HEK293 (cell line): ENCODE data around the gene PSMC4.

Source experiments
- CTCF ChIP-seq: fragments of 450-650 bp; formaldehyde crosslinking; IDR thresholded peaks from 2 replicates; pipeline ENCODE4 v1.5.1; 2016; ENCODE audit warnings: missing biosample characterization, missing genetic modification characterization
- ZBTB8A ChIP-seq: fragments of 450-650 bp; formaldehyde crosslinking; IDR thresholded peaks from 2 replicates; pipeline ENCODE4 v1.5.1; 2016; ENCODE audit warnings: missing biosample characterization, missing genetic modification characterization
- ZFP37 ChIP-seq: fragments of 450-650 bp; formaldehyde crosslinking; IDR thresholded peaks from 2 replicates; pipeline ENCODE4 v1.5.1; 2016; ENCODE audit warnings: missing biosample characterization, missing genetic modification characterization
- ZNF211 ChIP-seq: fragments of 450-650 bp; formaldehyde crosslinking; IDR thresholded peaks from 2 replicates; pipeline ENCODE4 v1.5.1; 2016; ENCODE audit warnings: low read depth, missing biosample characterization, missing genetic modification characterization
- ZNF350 ChIP-seq: fragments of 450-650 bp; formaldehyde crosslinking; IDR thresholded peaks from 2 replicates; pipeline ENCODE4 v1.5.0; 2017; ENCODE audit warnings: missing biosample characterization, mild to moderate bottlenecking, missing genetic modification characterization
- ZNF561 ChIP-seq: fragments of 450-650 bp; IDR thresholded peaks from 2 replicates; pipeline ENCODE4 v1.5.1; 2018; ENCODE audit warnings: missing biosample characterization, missing genetic modification characterization, borderline replicate concordance
- ZNF621 ChIP-seq: fragments of 450-650 bp; formaldehyde crosslinking; IDR thresholded peaks from 2 replicates; pipeline ENCODE4 v1.5.1; 2017; ENCODE audit warnings: missing biosample characterization, missing genetic modification characterization
- TF ChIP-seq, protein P1 (sequence below): fragments of 450-650 bp; formaldehyde crosslinking; IDR thresholded peaks from 2 replicates; pipeline ENCODE4 v1.5.1; 2016; ENCODE audit warnings: missing biosample characterization, missing genetic modification characterization

DNA sequence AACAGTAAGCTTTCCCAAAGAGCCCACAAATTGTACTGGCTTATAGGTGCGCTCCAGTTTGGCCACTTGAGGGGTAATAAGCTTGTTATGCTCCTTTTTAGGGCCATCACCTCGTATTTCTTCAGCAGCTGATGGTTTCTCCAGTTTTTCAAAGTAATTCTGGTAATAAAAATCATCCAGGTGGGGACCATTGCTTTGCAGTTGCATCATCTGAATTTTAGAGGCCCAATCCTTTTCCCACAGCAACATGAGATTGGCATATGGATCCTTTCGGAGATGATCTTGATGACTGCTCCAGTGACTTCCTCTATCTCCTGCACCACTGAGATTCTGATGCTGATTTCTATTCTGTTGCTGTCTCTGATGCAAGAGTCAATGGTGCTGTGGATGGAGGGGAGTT, 53.0 kb downstream of the PSMC4 start:
- no peak for TF ChIP-seq ZNF621 (tag by site-specific recombination)
- no peak for TF ChIP-seq CTCF (tag by site-specific recombination)
- TF ChIP-seq ZNF211: no peak
- no peak for TF ChIP-seq ZNF350
- no peak for TF ChIP-seq ZBTB8A (tag by site-specific recombination)
- no peak for TF ChIP-seq ZNF561 (tag by site-specific recombination)
- TF ChIP-seq, protein P1, sequence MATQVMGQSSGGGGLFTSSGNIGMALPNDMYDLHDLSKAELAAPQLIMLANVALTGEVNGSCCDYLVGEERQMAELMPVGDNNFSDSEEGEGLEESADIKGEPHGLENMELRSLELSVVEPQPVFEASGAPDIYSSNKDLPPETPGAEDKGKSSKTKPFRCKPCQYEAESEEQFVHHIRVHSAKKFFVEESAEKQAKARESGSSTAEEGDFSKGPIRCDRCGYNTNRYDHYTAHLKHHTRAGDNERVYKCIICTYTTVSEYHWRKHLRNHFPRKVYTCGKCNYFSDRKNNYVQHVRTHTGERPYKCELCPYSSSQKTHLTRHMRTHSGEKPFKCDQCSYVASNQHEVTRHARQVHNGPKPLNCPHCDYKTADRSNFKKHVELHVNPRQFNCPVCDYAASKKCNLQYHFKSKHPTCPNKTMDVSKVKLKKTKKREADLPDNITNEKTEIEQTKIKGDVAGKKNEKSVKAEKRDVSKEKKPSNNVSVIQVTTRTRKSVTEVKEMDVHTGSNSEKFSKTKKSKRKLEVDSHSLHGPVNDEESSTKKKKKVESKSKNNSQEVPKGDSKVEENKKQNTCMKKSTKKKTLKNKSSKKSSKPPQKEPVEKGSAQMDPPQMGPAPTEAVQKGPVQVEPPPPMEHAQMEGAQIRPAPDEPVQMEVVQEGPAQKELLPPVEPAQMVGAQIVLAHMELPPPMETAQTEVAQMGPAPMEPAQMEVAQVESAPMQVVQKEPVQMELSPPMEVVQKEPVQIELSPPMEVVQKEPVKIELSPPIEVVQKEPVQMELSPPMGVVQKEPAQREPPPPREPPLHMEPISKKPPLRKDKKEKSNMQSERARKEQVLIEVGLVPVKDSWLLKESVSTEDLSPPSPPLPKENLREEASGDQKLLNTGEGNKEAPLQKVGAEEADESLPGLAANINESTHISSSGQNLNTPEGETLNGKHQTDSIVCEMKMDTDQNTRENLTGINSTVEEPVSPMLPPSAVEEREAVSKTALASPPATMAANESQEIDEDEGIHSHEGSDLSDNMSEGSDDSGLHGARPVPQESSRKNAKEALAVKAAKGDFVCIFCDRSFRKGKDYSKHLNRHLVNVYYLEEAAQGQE (tag by site-specific recombination): no peak
- no peak for TF ChIP-seq ZFP37 (tag by site-specific recombination)
